Choroid plexus epithelial cell (primary cell): Measurements from ENCODE around the gene MGAT3.

Source experiments
- DNase-seq: peaks from one replicate; pipeline ENCODE4 v3.0.0-alpha.2; 2010; ENCODE audit warnings: low read depth
- H3K4me3 ChIP-seq: 2 replicates; pipeline ENCODE4 v1.5.1; 2011; ENCODE audit warnings: low read depth, mild to moderate bottlenecking, control low read depth, low read length, moderate library complexity
- TF ChIP-seq, protein P1 (sequence below): conservative IDR thresholded peaks from 2 replicates; pipeline ENCODE4 v1.5.1; 2011; ENCODE audit warnings: low read depth, mild to moderate bottlenecking, control low read depth, inconsistent platforms, low read length, moderate library complexity

MGAT3 gene

DNA sequence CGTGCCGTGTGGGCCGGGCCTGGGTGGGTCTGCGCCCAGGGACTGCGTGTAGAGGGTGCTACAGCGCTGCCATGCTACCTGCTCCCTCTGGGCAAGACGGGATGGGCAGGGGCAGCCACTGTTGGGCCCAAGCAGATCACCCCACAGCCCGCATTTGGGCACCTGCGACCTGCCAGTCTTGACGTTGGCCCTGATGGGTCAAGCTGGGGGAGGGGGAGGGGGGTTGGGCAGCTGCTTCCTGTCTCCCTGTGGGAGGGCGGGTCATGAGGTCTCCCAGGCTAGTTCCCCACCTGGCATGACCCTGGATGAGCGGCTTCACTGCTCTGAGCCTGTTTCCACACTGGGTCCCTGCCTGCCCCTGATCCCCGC, 78.5 kb downstream of the MGAT3 start:
- TF ChIP-seq, protein P1, sequence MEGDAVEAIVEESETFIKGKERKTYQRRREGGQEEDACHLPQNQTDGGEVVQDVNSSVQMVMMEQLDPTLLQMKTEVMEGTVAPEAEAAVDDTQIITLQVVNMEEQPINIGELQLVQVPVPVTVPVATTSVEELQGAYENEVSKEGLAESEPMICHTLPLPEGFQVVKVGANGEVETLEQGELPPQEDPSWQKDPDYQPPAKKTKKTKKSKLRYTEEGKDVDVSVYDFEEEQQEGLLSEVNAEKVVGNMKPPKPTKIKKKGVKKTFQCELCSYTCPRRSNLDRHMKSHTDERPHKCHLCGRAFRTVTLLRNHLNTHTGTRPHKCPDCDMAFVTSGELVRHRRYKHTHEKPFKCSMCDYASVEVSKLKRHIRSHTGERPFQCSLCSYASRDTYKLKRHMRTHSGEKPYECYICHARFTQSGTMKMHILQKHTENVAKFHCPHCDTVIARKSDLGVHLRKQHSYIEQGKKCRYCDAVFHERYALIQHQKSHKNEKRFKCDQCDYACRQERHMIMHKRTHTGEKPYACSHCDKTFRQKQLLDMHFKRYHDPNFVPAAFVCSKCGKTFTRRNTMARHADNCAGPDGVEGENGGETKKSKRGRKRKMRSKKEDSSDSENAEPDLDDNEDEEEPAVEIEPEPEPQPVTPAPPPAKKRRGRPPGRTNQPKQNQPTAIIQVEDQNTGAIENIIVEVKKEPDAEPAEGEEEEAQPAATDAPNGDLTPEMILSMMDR: no peak
- no peak overlapping the region for H3K4me3 ChIP-seq
- DNase-seq: no peak

DNA sequence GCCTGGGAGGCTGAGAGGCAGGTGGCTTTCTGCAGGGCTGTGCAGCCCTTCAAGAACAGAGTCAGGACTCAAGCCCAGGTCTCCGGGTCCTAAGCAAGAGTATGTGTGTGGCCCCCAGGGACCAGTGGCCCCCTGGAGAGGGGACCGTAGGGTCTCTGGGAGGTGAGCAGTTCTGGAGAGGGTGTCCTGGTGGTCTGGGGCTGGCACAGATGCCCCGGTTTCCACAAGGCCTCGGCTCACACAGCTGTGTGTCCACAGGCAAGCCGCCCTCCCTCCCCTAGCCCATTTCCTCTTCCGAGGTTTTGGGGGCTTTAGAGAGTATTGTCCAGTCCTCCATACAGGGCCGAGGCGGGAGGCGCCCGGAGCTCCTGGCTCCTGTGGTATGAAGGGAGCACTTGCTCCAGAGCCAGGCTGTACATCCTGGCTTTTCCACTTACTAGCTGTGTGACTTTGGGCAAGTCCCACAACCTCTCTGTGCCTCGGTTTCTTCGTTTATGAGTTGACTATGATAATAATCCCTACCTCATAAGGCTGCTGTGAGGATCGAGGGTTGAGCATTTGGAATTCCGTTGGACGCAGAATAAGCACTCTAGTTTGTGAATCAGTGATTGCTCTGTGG, 79.1 kb downstream of the MGAT3 start:
- no peak overlapping the region for H3K4me3 ChIP-seq
- DNase-seq: no peak
- TF ChIP-seq, protein P1: no peak

DNA sequence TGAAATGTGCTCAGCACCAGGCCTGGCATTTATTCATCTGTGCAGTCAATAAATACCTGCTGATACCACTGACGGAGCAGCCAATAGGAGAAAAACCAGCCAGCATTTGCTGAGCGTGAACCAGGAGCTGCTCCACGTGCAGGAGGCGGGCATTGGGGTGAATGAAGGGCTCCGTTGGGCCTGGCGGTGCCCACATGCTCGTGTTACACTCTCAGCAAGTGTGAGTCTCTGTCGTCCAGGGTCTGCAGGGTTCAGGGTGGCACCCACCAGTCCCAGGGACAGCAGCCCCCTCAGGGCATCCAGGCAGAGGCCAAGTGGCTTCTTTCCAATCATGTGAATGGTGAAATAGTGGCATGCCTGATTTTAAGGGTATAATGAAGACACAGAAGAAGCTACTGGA, 79.9 kb downstream of the MGAT3 start:
- no peak overlapping the region for H3K4me3 ChIP-seq
- TF ChIP-seq, protein P1: no peak
- DNase-seq: no peak

DNA sequence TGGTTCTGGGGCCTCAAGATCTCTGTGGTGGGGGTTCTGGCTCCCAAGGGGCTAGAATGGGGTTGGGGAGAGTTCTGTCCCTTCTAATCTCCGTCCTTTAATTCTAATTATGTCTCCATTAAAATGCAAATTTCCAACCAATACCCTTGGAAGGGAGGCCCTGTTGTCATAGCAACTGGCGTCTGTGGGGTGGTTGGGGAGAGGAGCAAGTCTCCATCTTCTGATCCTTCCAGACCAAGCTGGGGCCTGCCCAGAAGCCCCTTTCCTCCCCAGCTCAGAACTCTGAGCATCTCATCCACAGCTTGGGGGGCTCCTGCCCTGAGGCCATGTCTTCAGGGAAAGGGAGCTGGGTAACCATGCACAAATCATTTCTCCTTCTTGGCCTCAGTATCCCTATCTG, 81.2 kb downstream of the MGAT3 start:
- TF ChIP-seq, protein P1: no peak
- H3K4me3 ChIP-seq: no peak overlapping the region
- DNase-seq: no peak
